Inferior parietal cortex (tissue), 1 donor: ENCODE results near the gene BRAT1.

Source experiments
- DNase-seq: peaks from one replicate; pipeline ENCODE4 v3.0.0-alpha.2; 2016; ENCODE audit errors: extremely low spot score

BRAT1 gene

GRCh38 chr7:2523461-2523936 lies 31.8 kb downstream of the BRAT1 start:
- no peak for DNase-seq

DNA sequence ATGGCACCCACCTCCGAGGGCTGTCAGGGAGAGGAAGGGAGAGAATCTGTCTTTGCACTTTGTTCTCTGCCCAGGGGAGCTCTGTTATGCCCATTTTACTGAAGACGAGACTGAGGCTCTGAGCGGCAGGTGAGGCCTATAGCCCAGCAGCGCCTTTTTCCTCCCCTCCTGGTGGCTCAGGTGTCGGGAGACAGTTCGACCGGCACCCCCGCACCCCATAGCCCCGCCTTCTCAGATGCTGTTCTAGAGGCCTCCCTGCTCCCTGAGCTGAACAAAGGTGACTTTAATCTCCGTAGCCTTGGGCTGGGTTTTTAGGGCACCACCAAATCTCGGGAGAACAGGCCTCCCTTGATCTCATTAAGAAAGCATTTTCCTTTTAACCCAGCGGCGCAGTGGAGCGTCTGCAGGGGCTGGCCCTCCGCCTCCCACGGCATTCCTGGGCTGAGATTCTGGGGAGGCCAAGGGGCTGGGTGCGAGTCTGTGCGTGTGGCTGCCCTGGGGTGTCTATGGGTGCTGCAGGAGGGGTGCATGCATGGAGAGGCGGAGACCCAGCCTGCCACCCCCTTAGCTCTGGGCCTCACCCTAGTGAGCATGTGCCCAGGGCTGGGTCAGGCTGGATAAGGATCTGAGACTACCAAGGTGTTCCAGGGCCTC lies 32.4 kb downstream of the BRAT1 start:
- DNase-seq: no peak

- DNase-seq: no peak
These were observed 33.3 kb downstream of the BRAT1 start for GRCh38 chr7:2521952-2522591.

DNA sequence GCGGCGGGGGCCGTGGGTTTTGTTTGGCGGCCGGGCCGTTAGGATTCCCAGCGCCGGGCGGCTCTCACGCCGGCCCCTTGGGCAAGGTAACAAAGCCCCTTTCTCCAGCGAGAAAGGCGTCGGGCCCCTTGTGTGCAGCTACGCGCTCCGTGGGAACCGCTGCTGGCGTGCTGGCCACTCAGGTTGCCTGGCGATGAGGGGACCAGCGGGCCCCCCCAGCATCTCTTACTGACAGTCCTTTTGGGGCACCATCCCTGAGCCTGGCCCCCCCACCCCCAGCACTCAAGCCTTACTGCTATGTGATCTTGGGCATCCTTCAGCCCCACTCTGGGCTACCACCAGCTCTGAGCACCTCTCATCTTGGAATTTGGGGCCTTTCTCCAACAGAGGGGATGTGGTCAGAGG lies 34.0 kb downstream of the BRAT1 start:
- DNase-seq: no peak

DNA sequence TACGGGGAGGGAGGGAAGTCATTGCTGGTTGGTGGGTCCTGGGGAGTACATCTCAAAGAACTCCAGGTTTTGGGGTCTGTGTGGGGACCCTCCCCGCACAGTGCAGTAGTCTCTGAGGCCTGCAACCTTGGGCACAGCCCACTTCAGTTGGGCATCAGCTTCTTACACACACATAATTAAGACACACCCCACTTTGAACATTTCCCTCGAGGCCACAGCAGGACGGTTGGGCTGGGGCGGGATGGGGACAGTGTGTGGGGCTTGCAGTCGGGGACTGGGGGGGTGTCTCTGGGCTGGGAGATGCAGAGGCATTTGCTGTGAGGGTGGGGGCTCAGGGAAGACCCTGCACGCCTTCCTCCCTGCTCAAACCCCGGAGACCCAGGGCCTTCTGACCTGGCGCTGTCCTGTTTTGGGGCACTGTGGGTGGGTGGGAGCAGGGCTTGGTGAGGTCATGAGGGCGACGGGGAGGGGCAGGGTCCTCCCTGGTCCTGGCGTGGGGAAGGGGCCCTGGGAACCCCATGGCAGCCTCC lies 34.5 kb downstream of the BRAT1 start:
- no peak for DNase-seq

DNA sequence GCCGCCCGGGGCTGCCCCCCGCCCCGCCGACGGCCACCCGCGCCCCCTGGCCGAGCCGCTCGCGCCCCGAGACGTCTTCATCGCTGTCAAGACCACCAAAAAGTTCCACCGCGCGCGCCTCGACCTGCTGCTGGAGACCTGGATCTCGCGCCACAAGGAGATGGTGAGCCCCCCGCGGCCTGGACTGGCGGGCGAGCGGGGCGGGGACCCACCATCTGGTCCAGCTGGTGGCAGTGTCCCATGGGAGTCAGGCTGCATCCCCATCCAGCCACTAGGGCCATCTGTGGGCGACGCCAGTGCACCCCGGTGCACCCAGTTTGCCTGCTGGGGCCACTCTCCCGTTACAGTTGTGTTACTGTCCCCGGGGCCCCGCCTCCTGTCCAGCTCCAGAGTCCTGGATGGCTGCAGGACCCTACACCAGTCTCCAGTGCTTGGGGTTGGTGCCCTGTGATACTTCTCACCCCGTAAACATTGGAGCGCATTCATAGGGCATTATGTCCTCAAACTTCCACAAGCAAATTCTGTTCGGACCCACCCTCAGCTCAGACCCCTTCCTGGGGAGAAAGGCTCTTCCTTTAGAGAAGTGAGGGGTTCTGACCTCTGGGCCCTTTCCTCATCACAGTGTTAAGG lies 35.1 kb downstream of the BRAT1 start:
- DNase-seq: no peak

DNA sequence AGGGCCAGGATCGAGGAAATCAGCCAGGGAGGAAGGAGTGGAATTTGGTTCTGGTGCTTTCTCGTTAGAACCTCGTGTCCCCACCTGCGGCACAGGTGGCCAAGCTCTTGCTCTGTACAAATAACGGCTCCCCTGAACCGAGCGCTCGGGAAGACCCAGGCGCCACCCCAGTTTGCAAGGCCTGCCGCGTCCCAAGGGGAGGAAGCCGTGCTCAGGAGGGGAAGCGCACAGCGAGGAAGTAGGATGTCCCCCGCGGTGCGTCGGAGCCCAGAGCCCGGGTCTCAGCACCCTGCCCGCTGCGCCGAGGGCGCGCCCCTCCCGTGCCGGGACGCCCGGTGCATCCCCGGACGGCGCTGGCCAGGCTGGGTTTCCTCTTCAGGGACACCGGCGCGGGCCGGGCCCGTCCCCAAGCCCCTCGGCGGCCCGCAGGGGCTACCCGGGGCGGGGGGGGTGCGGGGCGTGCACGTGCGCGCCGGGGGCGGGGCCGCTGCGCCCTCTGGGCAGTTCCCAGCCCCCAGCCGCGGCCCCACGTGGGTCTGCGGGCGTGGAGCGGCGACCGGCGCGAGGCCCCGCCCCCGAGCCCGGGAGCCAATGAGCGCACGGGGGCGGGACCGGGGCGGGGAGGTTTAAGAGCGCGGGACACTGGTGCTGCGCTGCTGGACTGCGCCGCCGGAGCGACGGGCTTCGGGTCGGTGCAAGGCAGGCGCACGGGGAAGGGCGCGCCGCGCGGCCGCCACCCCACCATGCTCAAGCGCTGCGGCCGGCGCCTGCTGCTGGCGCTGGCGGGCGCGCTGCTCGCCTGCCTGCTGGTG lies 36.0 kb downstream of the BRAT1 start, which contains the start of gene LFNG:
TSS of gene LFNG (plus strand) at position 656 of the 812 bp plus-strand sequence. CDS start at position 744, 88 bp downstream.
- peak; percentile 85 for DNase-seq

GRCh38 chr7:2518737-2519118 lies 36.6 kb downstream of the BRAT1 start:
- DNase-seq: no peak

GRCh38 chr7:2517678-2518507 lies 37.4 kb downstream of the BRAT1 start:
- DNase-seq: no peak

DNA sequence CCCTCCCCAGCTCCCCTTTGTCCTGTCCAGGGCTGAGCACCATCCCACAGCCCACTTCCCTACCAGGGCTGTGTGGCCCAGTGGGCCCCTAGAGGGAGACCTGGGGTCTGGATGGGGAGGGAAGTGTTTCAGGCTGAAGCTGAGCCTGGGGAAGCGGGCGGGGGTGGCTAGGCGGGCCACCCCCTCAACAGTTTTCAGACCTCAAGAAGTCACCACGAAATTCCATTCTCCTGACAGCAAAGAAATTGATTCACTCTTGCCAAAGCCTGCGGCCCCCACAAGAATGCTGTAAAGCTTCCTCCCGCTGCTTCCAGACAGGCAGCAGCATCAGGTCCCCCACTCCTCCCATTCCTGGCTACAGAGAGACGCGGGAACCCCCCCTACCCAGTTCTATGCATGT lies 38.3 kb downstream of the BRAT1 start:
- DNase-seq: no peak

- no peak for DNase-seq
These were observed 39.1 kb downstream of the BRAT1 start for GRCh38 chr7:2516194-2516555.

DNA sequence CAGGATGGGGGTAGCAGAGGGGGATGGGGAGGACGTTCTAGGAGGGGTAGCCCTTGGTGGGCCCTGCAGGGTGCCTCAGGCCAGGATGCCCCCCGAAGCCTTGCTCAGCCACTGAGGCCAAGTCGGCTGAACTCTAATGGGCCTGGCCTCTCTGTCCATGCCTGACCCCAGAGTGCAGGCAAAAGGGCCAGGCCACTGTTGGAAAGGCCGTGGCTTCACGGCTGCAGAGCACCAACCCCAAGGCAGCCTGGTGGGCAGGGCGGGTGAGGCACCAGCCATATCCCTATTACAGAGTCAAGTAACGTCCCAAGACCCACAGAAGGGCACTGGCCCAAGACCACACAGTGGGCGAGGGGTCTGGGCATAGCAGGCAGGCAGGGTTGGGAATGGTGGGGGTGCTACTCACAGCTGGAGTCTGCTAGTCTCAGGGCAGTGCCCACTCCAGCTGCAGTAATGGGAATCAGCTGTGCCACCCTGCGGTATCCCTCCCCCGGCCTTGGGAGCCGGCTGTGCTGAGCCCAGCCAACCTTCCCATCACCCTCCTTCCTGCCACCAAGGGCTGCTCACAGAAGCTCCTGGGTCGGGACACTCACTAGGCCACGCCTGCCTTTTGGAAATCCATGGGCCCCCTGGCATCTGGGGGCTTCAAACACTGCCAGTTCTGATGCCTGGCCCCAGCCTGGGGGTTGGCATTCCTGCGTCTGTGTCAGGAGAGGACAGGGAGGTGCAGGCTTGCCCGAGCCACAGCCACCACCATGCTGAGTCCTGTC lies 39.7 kb downstream of the BRAT1 start:
- no peak for DNase-seq

- no peak for DNase-seq
These were observed 40.6 kb downstream of the BRAT1 start for GRCh38 chr7:2514473-2515423.

DNA sequence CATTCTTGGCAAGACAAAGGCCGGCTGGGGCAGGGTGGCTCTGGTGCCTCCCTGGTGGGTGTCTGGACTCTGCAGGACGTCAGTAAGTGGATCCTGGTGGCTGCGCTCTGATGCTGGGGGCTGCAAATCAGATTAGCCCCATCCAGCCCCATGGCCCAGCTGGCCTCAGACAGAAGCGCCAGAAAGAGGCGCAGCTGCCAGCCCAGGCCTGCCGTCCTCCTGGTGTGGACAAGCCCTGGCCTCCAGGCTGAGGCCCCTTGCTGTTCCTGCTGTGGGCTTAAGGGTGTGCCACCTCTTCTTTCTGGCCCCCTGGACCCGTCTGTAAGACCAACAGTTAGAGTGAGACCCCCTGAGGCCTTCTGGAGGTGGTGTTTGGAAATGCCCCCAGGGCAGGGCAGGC lies 41.6 kb downstream of the BRAT1 start:
- DNase-seq: no peak

- no peak for DNase-seq
These were observed 42.6 kb downstream of the BRAT1 start for GRCh38 chr7:2512713-2513112.

- DNase-seq: no peak
These were observed 43.1 kb downstream of the BRAT1 start for GRCh38 chr7:2512179-2512661.

- no peak for DNase-seq
These were observed 43.6 kb downstream of the BRAT1 start for GRCh38 chr7:2511769-2512168.

GRCh38 chr7:2510909-2511768 lies 44.2 kb downstream of the BRAT1 start:
- DNase-seq: no peak
